HG02943 (cell line): Measurements from ENCODE around the gene CSNK2A1.

Experiments
- ATAC-seq: cut with Tn5 transposase; IDR thresholded peaks from one replicate; pipeline ENCODE4 v1.9.1; 2021; ENCODE audit warnings: mild to moderate bottlenecking, low read depth, moderate library complexity; ENCODE audit not compliant: unreplicated experiment

CSNK2A1 gene

DNA sequence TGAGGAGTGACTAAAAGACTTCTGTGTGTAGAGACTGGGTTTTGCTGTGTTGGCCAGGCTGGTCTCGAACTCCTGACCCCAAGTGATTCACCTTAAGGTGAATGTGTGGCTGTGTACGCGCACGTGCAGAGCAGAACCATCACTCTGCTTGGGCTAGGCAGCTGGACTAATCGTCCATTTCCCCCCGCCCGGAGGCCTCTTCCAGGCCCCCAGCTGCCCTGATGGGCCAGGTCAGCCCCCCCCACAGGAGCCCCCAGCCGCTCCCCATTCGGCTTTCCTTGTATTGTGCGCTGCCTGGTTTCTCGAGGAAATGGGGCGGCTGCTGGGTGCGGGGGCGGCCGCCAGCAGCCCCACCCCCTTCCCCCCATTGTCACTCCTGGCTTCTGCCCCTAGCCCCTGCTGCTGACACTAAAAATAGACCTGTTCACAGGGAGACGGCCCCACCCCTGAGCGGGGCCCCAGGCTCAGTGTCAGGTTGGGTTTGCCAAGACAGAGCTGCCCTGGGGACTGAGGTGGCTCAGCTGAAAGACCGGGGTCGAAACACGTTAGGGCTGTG is 24.6 kb upstream of the CSNK2A1 start:
- no peak for ATAC-seq

DNA sequence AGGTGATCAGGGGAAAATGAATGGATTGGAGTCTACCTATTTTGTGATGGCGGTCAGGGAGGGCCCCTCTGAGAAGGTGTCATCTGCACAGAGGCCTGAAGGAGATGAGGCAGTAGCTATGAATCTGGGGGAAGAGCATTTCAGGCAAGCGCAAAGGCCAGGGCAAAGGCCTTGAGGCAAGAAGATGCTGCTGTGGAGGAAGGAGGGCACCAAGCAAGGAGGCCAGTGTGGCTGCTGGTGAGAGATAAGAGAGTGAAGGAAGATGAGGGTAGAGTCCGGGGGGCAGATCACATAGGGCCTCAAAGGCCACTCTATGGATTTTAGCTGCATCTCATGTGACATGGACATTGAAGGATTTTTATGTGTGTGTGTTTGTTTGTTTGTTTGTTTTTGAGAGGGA is 20.6 kb upstream of the CSNK2A1 start:
- no peak for ATAC-seq

DNA sequence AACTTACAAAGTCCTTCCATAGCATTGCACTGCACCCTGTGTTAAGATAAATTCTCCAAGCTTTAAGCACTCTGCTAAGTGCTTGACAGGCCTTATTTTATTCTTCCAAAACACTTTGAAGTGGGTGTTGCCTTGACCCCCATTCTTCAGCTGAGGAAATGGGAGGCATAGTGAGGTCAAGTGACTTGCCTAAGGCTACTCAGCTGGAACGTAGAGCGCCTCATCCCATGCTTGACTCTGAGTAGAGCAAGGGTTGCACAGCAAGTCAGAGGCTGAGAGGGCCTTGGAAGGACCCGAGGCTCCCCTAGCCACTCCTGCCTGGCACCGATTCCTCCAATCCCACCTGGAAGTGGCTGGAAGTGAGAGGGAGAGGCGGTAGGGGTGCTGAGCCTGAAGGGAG is 19.6 kb upstream of the CSNK2A1 start:
- ATAC-seq: no peak

DNA sequence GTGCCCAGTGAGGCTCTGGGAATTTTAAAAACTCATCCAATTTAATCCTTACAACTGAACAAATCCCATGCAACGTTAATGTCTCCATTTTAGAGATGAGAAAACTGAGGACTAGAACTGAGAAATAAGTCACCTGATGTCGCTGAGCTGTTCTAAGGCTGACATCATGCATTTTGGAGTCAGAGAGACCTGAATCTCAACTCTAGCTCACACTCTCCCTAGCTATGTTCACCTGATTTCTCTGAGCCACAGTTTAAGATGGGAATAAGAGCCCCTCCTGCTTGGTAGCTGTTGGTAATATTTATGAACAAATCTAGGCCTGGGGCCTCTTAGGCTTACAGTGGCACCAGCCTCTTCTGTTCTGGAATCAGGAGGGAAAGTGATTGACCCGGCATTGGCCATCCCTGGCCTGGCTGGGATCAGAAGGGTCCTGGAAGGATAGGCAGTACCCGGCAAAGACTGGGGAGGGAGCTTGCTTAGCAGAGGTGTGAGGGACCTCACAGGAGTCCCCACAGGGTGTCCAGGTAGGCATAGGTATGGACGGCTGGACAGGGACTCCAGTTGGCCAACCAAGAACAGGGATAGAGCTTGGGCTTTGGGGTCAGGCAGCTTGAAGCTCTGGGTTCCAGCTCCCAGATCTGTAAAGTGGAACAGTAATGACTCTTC is 18.8 kb upstream of the CSNK2A1 start:
- no peak for ATAC-seq

DNA sequence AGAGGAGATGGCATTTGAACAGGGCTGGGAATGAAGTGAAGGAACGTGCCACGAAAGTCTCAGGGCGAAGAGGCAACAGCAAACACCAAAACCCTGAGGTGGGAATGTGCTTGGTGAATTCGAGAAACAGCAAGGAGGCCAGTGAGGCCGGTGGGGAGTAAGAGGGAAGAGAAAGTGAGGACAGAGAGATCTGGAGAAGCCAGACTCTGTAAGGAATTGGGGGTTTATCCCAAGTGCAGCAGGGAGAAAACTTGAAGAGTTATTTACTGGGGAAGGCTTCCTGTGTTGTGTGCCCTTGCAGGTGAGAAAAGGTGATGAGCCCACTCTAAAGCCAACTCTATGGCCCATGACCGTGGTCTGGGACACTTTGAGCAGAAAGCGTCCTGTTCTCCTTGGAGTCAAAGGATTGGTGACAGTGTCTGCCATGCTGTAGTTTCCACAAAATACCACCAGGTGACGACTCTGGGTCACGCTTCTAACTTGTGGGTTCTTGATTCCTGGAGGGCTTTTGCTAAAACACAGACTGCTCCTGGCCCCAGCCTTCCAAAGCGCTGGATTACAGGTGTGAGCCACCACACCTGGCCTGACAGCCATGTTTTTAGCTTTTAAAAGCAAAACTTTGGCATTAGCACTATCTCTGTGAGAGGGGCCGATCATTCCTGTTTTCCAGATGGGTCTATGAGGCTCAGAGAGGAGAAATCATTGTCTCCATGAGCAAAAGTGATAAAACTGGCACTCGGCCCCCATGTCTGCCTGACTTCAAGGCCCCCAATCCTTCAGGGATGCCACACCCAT is 18.0 kb upstream of the CSNK2A1 start:
- ATAC-seq: no peak

DNA sequence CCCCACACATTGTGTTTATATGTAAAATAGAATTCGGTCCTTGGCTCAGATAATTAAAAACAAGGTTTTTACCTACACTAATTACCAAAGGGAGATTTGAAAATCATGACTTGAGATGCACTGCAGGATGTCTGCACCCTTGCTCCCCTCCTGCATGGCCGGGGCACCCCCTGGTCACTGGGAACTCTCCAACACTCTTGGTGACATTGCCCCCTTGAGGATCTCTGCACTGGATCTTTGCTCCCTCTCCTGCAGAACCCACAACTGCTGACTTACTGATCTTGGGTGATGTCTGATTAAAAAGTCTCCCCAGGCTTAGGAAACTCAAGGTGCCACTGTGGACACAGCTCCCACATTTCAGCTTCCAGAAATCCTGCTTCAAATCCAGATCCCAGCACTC is 17.1 kb upstream of the CSNK2A1 start:
- no peak for ATAC-seq

DNA sequence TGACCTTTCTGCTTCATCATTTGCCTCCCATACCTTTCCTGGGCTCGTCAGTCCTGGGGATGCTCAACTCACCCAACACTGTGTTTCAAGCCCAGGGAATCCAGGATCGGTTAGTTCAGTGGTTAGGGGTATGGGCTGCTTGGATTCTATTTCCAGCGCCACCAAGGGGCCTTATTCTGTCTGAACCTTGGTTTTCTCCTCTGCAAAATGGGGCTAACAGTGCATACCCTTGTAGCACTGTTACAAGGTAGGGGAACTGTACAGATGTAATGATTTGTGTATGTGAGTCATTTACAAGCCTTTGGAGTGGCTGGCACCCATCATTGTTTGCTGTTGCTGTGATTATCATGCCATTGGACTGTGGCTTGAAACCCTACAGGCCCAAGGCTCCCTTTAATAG is 14.5 kb upstream of the CSNK2A1 start:
- ATAC-seq: no peak

DNA sequence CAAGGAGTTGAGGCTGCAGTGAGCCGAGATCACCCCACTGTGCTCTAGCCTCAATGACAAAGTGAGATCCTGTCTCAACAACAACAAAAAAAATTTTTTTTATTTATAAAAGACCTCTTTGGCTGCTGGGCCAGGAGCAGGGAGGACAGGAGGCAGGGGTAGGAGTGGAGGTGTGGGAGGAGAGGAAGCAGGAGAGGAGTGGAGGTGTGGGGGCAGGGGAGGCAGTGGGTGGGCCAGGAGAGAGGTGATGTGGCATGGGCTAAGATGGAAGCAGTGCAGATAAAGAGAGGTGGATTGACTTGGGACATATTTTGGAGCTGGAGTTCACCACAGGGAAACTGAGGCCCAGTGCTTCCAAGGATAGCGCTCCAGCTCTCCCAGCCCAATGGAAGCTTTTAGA is 13.4 kb upstream of the CSNK2A1 start:
- no peak for ATAC-seq

DNA sequence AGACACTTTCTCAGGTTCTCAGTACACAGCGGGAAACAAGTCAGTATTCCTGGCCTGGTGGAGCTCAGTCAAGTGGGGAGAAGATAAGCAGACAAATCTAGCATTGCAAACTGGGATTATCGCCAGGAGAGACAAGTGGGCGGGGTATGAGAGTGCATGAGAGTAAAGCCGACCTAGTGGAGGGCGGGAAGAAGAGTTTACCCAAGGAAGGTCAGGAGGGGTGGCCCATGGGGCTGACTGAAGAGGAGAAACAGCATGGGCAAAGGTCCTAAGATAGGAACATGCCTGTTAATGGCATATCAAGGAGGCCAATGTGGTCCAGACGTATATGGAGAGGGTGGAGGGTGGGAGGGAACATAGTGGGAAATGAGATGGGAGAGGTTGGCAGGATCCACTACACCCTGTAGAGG is 12.4 kb upstream of the CSNK2A1 start:
- ATAC-seq: no peak

DNA sequence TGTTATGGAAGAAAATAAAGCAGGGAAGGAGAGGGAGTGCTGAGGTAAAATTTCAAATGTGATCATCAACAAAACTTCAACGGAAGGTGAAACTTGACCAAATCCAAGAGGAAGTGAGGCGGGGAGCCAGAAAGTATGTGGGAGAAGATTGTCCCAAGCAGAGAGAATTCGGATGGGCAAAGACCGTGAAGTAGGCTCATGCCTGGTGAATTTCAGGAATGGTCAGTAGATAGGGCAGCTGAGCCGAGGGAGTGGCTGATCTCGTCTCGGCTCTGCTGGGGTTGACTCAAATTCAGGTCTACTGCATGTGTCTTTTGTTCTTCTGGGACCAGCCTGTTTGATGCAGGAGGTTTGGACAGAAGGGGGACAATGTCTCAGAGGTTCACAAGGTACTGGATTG is 7.0 kb upstream of the CSNK2A1 start:
- ATAC-seq: no peak

DNA sequence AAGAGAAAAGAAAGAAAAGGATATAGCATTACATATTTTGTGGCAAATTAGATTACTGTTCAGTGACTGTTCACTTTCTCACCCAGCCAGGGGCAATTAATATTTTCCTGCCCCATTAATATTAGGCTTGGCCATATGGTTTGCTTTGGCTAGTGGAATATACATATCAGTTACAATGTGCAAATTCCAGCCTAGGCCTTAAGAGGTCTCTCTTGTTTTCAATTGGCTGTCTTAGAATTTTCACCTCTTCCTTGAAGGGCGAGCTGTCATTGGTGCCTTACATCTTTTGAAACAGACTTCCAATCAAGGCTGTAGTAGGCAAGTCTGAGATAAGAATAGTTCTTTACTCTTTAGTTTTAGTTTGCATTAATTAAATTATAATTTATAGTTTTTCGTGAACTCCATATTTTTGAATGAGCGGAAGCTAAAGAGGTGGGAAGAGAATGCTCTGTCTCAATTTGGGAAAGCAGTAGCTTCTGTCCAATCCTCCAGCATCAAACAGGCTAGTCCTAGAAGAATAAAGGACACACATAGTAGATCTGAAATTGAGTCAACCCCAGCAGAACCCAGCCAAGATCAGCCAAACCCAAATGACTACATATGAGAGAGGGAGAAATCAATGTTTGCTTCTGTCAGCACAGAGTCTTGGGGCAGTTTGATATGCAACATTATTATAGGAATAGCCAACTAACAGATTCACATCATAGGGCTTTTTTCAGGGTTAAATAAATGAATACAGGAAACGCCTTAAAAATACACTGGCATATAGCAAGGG is 6.3 kb upstream of the CSNK2A1 start:
- ATAC-seq: no peak

DNA sequence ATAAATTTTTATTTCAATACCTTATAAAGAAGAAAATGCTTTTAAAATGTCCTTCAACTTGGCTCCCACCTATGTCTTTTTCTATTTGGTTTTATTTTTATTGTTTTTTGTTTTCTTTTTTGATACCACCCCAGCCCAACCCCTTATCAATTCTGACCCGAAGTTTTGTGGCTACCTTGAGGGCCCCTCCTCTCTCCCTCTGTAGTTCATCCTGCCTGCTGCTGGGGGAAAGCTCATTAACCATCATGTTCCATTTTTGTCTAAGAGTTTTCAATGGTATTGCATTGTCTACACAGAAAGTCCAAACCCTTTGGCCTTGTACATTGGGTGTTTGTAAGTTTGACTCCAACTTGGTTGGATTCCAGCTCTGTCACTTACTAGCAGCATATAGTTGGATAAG is 5.3 kb upstream of the CSNK2A1 start:
- ATAC-seq: no peak

DNA sequence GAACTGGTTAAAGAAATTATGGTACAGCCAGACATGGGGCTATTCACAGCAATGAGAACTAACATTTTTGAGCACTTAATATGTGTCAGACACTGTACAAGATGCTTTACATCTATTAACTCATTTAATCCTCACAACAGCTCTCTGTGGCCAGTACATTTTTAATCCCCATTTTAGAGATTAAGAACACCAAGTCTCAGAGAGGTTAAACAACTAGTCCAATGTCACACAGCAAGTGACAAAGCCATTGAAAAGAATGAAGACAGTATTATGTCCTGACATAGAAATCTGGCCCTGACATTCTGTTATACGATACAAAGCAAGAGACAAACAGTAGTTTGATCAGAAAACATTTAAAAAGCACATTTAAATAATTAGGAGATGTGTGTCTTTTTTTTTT is 3.8 kb upstream of the CSNK2A1 start:
- ATAC-seq: no peak

DNA sequence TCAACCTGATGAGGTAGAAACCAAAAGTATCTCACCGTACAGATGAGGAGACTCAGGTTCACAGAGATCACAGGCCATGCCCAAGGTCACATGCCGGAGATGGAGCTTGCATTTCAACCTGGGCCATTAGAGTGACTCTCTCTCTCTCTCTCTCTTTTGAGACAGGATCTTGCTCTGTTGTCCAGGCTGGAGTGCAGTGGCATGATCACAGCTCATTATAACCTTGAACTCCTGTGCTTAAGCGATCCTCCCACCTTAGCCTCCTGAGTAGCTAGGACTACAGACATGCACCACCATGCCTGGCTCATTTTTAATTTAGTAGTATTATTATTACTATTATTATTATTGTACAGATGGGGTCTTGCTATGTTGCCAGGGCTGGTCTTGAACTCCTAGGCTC is 2.8 kb upstream of the CSNK2A1 start:
- no peak for ATAC-seq

DNA sequence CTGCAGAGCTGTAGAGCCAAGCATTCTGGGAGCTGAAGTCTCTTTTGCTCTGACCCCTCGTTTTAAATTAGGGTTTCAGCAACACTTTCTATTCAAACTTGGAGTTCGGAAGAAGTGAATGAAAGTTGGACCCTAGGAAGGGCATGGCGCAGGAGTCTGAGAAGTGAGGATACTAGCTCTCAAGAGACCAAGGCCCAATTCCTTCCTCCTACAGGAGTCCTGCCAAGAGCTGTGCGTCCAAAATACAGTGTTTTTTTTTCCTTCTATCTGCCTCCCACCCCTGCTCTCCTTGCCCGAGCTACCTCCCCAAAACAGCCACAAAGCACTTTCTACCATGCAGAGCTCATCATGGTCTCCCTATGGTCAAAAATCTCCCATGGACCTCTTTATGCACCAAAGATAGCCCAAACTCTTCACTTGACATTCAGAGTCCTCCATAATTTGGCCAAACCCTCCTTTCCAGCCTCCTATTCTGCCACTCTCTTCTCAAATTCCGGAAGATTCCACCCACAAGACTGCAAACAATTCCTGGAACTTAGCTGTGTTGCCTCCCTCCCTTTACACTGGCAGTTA is 649 bp upstream of the CSNK2A1 start:
- ATAC-seq: no peak

DNA sequence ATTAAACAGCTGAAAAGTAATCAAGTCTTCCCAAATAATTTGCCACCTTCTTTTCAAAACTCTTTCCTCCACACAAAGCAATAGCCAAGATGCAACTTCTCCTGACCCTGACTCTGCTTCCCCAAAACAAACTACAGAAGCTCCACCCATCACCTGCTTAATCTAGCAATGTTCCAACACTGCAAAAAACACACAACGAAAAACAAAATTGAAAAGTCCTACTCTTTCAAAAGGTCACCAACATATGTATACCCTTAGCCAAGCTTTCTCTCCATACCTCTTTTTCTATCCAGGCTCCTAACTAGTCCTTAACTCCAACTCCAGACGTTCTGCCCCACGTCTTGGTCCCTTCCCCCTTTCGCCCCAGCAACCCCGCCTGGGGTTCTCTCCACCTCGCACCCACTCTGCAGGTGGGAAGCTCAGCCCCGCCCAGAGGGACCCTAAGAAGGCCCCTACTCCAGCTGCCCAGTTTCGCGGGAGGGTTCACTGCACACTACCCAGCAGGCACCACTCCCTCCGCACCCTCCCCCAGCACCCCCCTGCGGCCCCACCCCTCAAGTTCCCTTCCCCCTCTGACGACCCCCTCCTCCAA is 717 bp downstream of the CSNK2A1 start:
- no peak for ATAC-seq

DNA sequence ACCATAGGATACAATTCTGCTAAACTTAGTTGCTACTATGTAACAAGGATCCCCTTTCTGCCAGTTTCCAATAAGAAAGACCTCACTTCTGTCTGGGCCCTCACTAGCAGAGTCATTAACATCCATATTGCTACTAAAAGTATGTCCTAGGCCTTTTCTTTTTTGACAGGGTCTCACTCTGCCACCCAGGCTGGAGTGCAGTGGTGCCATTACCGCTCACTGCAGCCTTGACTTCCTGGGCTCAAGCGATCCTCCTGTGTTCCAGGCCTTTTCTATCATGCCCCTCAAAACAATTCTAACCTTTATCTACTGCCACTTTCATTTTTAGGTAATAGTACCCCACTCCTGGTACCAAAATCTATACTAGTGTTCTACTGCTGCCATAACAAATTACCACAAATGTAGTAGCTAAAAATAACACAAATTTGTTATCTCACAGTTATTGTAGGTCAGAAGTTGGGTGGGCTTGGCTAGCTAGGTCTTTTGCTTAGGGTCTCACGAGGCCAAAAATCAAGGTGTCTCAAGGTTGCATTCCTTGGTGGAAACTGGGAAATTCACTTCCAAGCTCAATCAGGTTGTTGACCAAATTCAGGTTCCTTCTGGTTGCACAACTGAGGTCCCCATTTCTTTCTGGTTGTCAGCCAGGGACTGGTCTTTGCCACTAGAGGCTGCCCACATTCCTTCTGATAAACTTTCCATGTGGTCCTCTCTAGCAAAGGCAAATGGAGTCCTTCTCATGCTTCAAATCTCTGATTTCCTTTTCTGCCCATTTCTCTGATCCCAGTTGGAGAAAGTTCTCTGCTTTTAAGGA is 3.0 kb downstream of the CSNK2A1 start:
- no peak for ATAC-seq

DNA sequence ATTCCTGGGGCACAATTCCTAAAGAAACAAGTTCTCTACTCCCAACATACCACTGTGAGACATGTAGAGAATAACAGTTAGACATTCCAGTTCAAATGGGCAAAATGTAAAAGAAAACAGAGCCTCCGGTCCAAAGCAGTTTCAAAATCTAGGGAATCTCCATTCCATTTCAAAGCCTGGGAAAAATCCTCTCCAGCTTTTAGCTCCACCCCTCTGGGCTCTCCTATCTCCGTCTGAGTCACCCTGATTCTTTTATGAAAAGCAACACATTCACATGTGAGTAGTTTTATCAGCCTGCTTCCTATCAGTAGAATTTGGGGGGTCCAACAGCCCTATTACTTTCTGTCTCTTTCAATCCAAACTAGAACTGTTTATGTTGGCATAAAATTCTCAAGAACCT is 3.7 kb downstream of the CSNK2A1 start:
- no peak for ATAC-seq

DNA sequence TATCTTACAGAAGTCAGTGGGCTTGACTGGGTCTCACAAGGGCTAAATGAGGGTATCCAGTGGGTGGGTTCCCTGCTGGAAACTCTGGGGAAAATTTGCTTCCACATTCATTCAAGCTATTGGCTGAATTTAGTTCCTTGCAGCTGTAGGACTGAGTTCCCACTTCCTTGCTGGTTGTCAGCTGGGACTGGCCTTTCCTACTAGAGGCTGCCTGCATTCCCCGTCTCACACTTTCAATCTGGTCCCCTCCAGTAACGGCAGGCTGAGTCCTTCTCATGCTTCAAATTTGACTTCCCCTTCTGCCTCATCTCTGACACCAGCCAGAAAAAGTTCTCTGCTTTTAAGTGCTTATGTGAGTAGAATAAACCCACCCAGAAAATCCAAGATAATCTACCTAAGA is 4.4 kb downstream of the CSNK2A1 start:
- no peak for ATAC-seq

DNA sequence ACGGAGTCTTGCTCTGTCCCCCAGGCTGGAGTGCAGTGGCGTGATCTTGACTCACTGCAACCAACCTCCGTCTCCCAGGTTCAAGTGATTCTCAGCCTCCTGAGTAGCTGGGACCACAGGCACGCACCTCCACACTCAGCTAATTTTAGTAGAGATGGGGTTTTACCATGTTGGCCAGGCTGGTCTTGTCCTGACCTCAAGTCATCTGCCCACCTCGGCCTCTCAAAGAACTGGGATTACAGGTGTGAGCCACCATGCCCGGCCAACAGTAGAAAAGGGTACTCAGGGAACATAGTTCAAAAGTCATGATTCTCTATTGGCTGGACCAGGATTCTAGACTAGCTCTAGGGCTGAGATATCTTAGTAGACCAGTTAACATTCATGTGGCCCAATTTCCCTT is 5.6 kb downstream of the CSNK2A1 start:
- ATAC-seq: no peak
